NCI-H2227 treated with DMSO at 0.1 percent for 48 hours (cell line): ENCODE results near the gene PFKM.

Experiments
- DNase-seq: peaks from one replicate; lab custom pipeline; 2025; lab: John Stamatoyannopoulos, UW

PFKM gene

GRCh38 chr12:48187916-48188695, 68.9 kb downstream of the PFKM start:
- DNase-seq = no peak

- DNase-seq = peak; percentile 55
Observed at GRCh38 chr12:48189331-48190125, 70.4 kb downstream of the PFKM start.

GRCh38 chr12:48191096-48191495, 71.9 kb downstream of the PFKM start:
- no peak for DNase-seq

GRCh38 chr12:48192861-48193260, 73.7 kb downstream of the PFKM start:
- no peak for DNase-seq

GRCh38 chr12:48193623-48194022, 74.5 kb downstream of the PFKM start:
- DNase-seq = no peak

- DNase-seq = no peak
Observed at GRCh38 chr12:48194799-48195201, 75.6 kb downstream of the PFKM start.
